ENCODE measurements around the gene ABHD10.

ABHD10 gene

DNA sequence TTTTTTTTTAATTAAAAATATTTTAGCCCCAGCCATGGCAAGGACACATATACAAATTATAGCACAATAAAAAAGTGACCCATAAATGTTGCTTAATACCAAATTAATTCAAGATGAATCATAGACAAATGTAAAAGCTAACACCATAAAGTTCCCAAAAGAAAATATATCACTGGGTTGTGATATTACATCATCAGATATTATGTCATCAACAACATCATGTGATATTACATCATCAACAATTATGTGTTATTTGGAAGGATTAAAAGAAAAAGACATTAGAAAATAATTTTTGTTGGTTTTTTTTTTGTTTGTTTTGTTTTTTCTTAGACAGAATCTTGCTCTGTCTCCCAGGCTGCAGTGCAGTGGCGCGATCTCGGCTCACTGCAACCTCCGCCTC lies 34.5 kb upstream of the ABHD10 start:
- H3K4me3 ChIP-seq (ENCODE audit: insufficient read depth in 1 of 2, low read depth in 1 of 2, low read length in 2 of 2): no peak overlapping the region
- DNase-seq: no peak
- no peaks in the 10 kb centered on the region for H3K27me3 ChIP-seq (ENCODE audit: control insufficient read depth in 1 of 2, insufficient read depth in 1 of 2, low read length in 2 of 2)
- H3K4me2 ChIP-seq (ENCODE audit: low read length, poor library complexity, severe bottlenecking): no peak overlapping the region
- H4K8ac ChIP-seq (ENCODE audit: low read length): no peak overlapping the region
- 100% methylated on average over 4 of the region's 4 CpGs for WGBS
- no peak overlapping the region for H3K9ac ChIP-seq (ENCODE audit: low read length)
- no peak overlapping the region for H3K14ac ChIP-seq (ENCODE audit: low read length in 2 of 2)
- no peak overlapping the region for H2AFZ ChIP-seq (ENCODE audit: low read depth, low read length)
- H3K23ac ChIP-seq (ENCODE audit: low read length in 2 of 2): no peak overlapping the region
- no peak overlapping the region for H2BK120ac ChIP-seq (ENCODE audit: low read depth, low read length)
- no peaks in the 10 kb centered on the region for H3K4me1 ChIP-seq (ENCODE audit: control insufficient read depth, insufficient read depth, low read depth, low read length)
- H2BK15ac ChIP-seq (ENCODE audit: low read depth, poor library complexity, severe bottlenecking): no peak overlapping the region
- H2AK5ac ChIP-seq (ENCODE audit: low read length, severe bottlenecking): no peak overlapping the region
- H3K9me3 ChIP-seq (ENCODE audit: control insufficient read depth, low read length): no peaks in the 10 kb centered on the region
- peaks cover 7 to 86% of the 10 kb centered on the region in 2 experiments for H3K36me3 ChIP-seq (ENCODE audit: control insufficient read depth in 1 of 2, insufficient read depth in 2 of 2, low read depth in 1 of 2, low read length in 2 of 2)
- no peak overlapping the region for H2BK5ac ChIP-seq (ENCODE audit: low read depth, low read length, poor library complexity, severe bottlenecking)
- H3K18ac ChIP-seq (ENCODE audit: low read depth in 1 of 2, low read length in 2 of 2): no peak overlapping the region
- H2BK12ac ChIP-seq (ENCODE audit: low read length in 2 of 2): no peak overlapping the region
- peaks cover 8% of the 10 kb centered on the region for H3K79me1 ChIP-seq (replicated peaks; ENCODE audit: low read length, poor library complexity, severe bottlenecking)
- no peak overlapping the region for H3K27ac ChIP-seq (ENCODE audit: low read length, poor library complexity, severe bottlenecking)
- H4K91ac ChIP-seq (ENCODE audit: low read length): no peak overlapping the region
- no peak overlapping the region for H3K4ac ChIP-seq (ENCODE audit: low read depth in 1 of 2, low read length in 2 of 2)

DNA sequence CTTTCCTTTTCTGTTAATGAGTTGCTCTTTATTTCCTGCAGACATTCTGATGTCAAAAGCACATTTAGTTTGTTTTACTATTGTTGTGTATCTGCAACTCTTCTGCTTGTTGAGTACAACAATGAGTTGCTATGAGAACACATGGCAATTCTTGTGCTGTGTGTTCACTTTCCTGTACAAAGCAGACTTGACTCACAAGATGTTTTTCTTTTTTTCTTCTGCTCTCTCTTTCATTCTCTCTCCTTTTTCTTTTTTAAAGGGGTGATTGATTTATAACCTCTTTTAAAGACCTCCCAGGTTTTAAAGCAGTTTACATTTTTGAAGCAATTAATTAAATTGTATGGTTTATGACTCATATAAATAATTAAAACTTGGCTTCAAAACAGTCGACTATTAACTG lies 31.6 kb upstream of the ABHD10 start:
- peak overlapping the region; percentile 35 for H3K9ac ChIP-seq (ENCODE audit: low read length)
- DNase-seq: peak; percentile 77
- no peak overlapping the region for H4K91ac ChIP-seq (ENCODE audit: low read length)
- no peak overlapping the region for H4K8ac ChIP-seq (ENCODE audit: low read length)
- H3K4me3 ChIP-seq (ENCODE audit: insufficient read depth in 1 of 2, low read depth in 1 of 2, low read length in 2 of 2): no peak overlapping the region
- H3K4ac ChIP-seq (ENCODE audit: low read depth in 1 of 2, low read length in 2 of 2): no peak overlapping the region
- no peak overlapping the region for H3K4me2 ChIP-seq (ENCODE audit: low read length, poor library complexity, severe bottlenecking)
- H3K9me3 ChIP-seq (ENCODE audit: control insufficient read depth, low read length): no peaks in the 10 kb centered on the region
- H2BK15ac ChIP-seq (ENCODE audit: low read depth, poor library complexity, severe bottlenecking): no peak overlapping the region
- H2AFZ ChIP-seq (ENCODE audit: low read depth, low read length): no peak overlapping the region
- H2BK12ac ChIP-seq (ENCODE audit: low read length in 2 of 2): no peak overlapping the region
- no peak overlapping the region for H2BK120ac ChIP-seq (ENCODE audit: low read depth, low read length)
- no peak overlapping the region for H2AK5ac ChIP-seq (ENCODE audit: low read length, severe bottlenecking)
- peaks cover 7% of the 10 kb centered on the region for H3K79me1 ChIP-seq (replicated peaks; ENCODE audit: low read length, poor library complexity, severe bottlenecking)
- H3K14ac ChIP-seq (ENCODE audit: low read length in 2 of 2): no peak overlapping the region
- H3K23ac ChIP-seq (ENCODE audit: low read length in 2 of 2): no peak overlapping the region
- H3K18ac ChIP-seq (ENCODE audit: low read depth in 1 of 2, low read length in 2 of 2): no peak overlapping the region
- no peaks in the 10 kb centered on the region for H3K4me1 ChIP-seq (ENCODE audit: control insufficient read depth, insufficient read depth, low read depth, low read length)
- H3K36me3 ChIP-seq (ENCODE audit: control insufficient read depth in 1 of 2, insufficient read depth in 2 of 2, low read depth in 1 of 2, low read length in 2 of 2): peaks cover 3 to 81% of the 10 kb centered on the region in 2 experiments
- H3K27me3 ChIP-seq (ENCODE audit: control insufficient read depth in 1 of 2, insufficient read depth in 1 of 2, low read length in 2 of 2): no peaks in the 10 kb centered on the region
- no peak overlapping the region for H2BK5ac ChIP-seq (ENCODE audit: low read depth, low read length, poor library complexity, severe bottlenecking)
- no peak overlapping the region for H3K27ac ChIP-seq (ENCODE audit: low read length, poor library complexity, severe bottlenecking)
- WGBS: no CpG with 5 or more reads among the region's 1 CpG

DNA sequence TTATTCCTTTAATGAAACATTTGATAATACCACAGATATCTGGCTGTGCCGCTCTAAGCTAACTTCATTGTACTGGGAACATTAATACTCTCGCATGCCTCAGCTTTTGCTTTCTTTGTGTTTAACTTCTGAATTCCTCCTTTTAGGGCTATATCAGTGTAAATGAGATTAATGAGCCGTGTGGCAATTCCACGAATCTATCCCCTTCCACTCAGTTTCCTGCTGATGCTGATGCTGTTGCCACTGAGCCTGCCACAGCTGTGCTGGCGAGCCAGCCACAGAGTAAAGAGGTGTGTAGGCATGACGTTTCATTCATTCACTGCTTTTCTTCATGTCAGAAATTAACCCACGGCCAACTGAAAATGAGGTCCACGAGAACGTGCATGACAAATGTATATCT lies 30.0 kb upstream of the ABHD10 start:
- Histone ChIP-seq H3K36me3 (ENCODE audit: control insufficient read depth in 1 of 2, insufficient read depth in 2 of 2, low read depth in 1 of 2, low read length in 2 of 2) (peaks cover 14 to 81% of the 10 kb centered on the region in 2 experiments), H2AFZ (ENCODE audit: low read depth, low read length) (no peak overlapping the region)
- 98% methylated on average over 8 of the region's 9 CpGs for WGBS

DNA sequence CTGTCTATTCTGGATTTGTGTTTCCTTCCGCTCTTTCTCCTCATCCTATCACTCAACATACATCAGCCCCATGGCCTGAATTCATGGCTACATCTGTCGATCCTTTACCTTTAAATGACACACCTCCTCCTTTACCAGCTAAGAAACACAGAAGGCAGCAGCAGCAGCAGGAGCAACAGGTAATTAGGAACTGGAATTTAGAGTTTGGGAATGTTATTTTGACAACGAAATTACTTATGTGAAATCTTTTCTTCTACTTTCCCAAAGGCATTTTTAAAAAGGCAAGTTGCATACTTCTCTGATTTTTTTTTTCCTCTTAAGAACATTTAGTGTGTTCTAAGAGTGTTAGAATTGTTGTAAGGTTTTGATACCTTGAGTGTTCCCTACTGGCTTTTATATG lies 29.1 kb upstream of the ABHD10 start:
- Histone ChIP-seq H3K4ac (ENCODE audit: low read depth in 1 of 2, low read length in 2 of 2) (no peak overlapping the region), H4K91ac (ENCODE audit: low read length) (no peak overlapping the region), H3K4me3 (ENCODE audit: insufficient read depth in 1 of 2, low read depth in 1 of 2, low read length in 2 of 2) (no peak overlapping the region), H3K23ac (ENCODE audit: low read length in 2 of 2) (no peak overlapping the region), H4K8ac (ENCODE audit: low read length) (no peak overlapping the region), H3K36me3 (ENCODE audit: control insufficient read depth in 1 of 2, insufficient read depth in 2 of 2, low read depth in 1 of 2, low read length in 2 of 2) (peaks cover 15 to 83% of the 10 kb centered on the region in 2 experiments), H3K4me2 (ENCODE audit: low read length, poor library complexity, severe bottlenecking) (no peak overlapping the region), H3K9me3 (ENCODE audit: control insufficient read depth, low read length) (no peaks in the 10 kb centered on the region), H3K4me1 (ENCODE audit: control insufficient read depth, insufficient read depth, low read depth, low read length) (no peaks in the 10 kb centered on the region), H2AFZ (ENCODE audit: low read depth, low read length) (no peak overlapping the region), H2AK5ac (ENCODE audit: low read length, severe bottlenecking) (no peak overlapping the region), H3K9ac (ENCODE audit: low read length) (no peak overlapping the region), H2BK12ac (ENCODE audit: low read length in 2 of 2) (no peak overlapping the region), H3K18ac (ENCODE audit: low read depth in 1 of 2, low read length in 2 of 2) (no peak overlapping the region), H3K27me3 (ENCODE audit: control insufficient read depth in 1 of 2, insufficient read depth in 1 of 2, low read length in 2 of 2) (no peaks in the 10 kb centered on the region), H2BK120ac (ENCODE audit: low read depth, low read length) (no peak overlapping the region), H3K27ac (ENCODE audit: low read length, poor library complexity, severe bottlenecking) (no peak overlapping the region), H3K79me1 (replicated peaks; ENCODE audit: low read length, poor library complexity, severe bottlenecking) (peaks cover 11% of the 10 kb centered on the region), H2BK15ac (ENCODE audit: low read depth, poor library complexity, severe bottlenecking) (no peak overlapping the region), H3K14ac (ENCODE audit: low read length in 2 of 2) (no peak overlapping the region), H2BK5ac (ENCODE audit: low read depth, low read length, poor library complexity, severe bottlenecking) (no peak overlapping the region)
- 92% methylated on average over 2 of the region's 3 CpGs for WGBS
- no peak for DNase-seq

More for the DNA sequence above, 30.0 kb upstream of the ABHD10 start:
- Histone ChIP-seq H3K4me3 (ENCODE audit: insufficient read depth in 1 of 2, low read depth in 1 of 2, low read length in 2 of 2) (no peak overlapping the region), H3K23ac (ENCODE audit: low read length in 2 of 2) (no peak overlapping the region), H3K4ac (ENCODE audit: low read depth in 1 of 2, low read length in 2 of 2) (no peak overlapping the region), H3K18ac (ENCODE audit: low read depth in 1 of 2, low read length in 2 of 2) (no peak overlapping the region), H4K91ac (ENCODE audit: low read length) (no peak overlapping the region), H3K27me3 (ENCODE audit: control insufficient read depth in 1 of 2, insufficient read depth in 1 of 2, low read length in 2 of 2) (no peaks in the 10 kb centered on the region), H3K4me1 (ENCODE audit: control insufficient read depth, insufficient read depth, low read depth, low read length) (no peaks in the 10 kb centered on the region), H3K14ac (ENCODE audit: low read length in 2 of 2) (no peak overlapping the region), H4K8ac (ENCODE audit: low read length) (no peak overlapping the region), H3K9ac (ENCODE audit: low read length) (no peak overlapping the region), H2AK5ac (ENCODE audit: low read length, severe bottlenecking) (no peak overlapping the region), H3K27ac (ENCODE audit: low read length, poor library complexity, severe bottlenecking) (no peak overlapping the region), H3K79me1 (replicated peaks; ENCODE audit: low read length, poor library complexity, severe bottlenecking) (peaks cover 10% of the 10 kb centered on the region), H2BK5ac (ENCODE audit: low read depth, low read length, poor library complexity, severe bottlenecking) (no peak overlapping the region), H3K9me3 (ENCODE audit: control insufficient read depth, low read length) (no peaks in the 10 kb centered on the region), H2BK120ac (ENCODE audit: low read depth, low read length) (no peak overlapping the region), H2BK15ac (ENCODE audit: low read depth, poor library complexity, severe bottlenecking) (no peak overlapping the region), H3K4me2 (ENCODE audit: low read length, poor library complexity, severe bottlenecking) (no peak overlapping the region), H2BK12ac (ENCODE audit: low read length in 2 of 2) (no peak overlapping the region)
- DNase-seq: no peak

Measured in mesenchymal stem cell (in vitro differentiated cells and primary cell).